ENCODE measurements around the gene LGALS16. TPM values are rescaled to one million over a fixed set of nuclear protein-coding genes. Genes with fewer than 3 reads are reported as not detected.

The LGALS16 gene
- total RNA-seq, 1 experiment from 2014 or later, result not detected

GRCh38 chr19:39613597-39613996 is 42.1 kb upstream of the LGALS16 start:
- intact Hi-C loops (cut with micrococcal nuclease; ENCODE audit: unreplicated experiment), result no loop called here
- H3F3A ChIP-seq (ENCODE audit: insufficient read depth, low read depth), result no peaks in the 10 kb centered on the region
- ChIA-PET POLR2A (ENCODE audit: unreplicated experiment) (no interaction called here), CTCF (no interaction called here)
- no peaks in the 10 kb centered on the region for H3K9me3 ChIP-seq (ENCODE audit: insufficient read depth, low read depth)
- H3K4me3 ChIP-seq, result no peak overlapping the region
- H4K20me1 ChIP-seq (ENCODE audit: insufficient read depth), result no peaks in the 10 kb centered on the region
- H3K4me1 ChIP-seq (replicated peaks; ENCODE audit: insufficient read depth), result no peaks in the 10 kb centered on the region
- BruUV-seq (replicated peaks), result no TSS peak
- H3K9me2 ChIP-seq (ENCODE audit: insufficient read depth), result no peaks in the 10 kb centered on the region
- DNase-seq, result no peak
- no peaks in the 10 kb centered on the region for H3K79me2 ChIP-seq (ENCODE audit: low read depth)
- peaks cover 15% of the 10 kb centered on the region for H3K27me3 ChIP-seq (ENCODE audit: insufficient read depth, low read depth)
- no peaks in the 10 kb centered on the region for H3K36me3 ChIP-seq (ENCODE audit: low read depth)
- H2AFZ ChIP-seq, result no peak overlapping the region
- no peak overlapping the region for H3K4me2 ChIP-seq
- no peak overlapping the region for H3K27ac ChIP-seq
- TF ChIP-seq CTCF (conservative IDR thresholded peaks at IDR 0.05) (no peak), EZH2 (IDR thresholded peaks at IDR 0.05; ENCODE audit: low read depth) (no peak)

- Histone ChIP-seq H3K4me3 (no peak overlapping the region), H2AFZ (no peak overlapping the region), H3K36me3 (ENCODE audit: low read depth) (no peaks in the 10 kb centered on the region), H3K4me1 (replicated peaks; ENCODE audit: insufficient read depth) (no peaks in the 10 kb centered on the region), H3K9me2 (ENCODE audit: insufficient read depth) (no peaks in the 10 kb centered on the region), H3K79me2 (ENCODE audit: low read depth) (no peaks in the 10 kb centered on the region), H3F3A (ENCODE audit: insufficient read depth, low read depth) (no peaks in the 10 kb centered on the region), H3K27ac (no peak overlapping the region), H3K27me3 (ENCODE audit: insufficient read depth, low read depth) (peaks cover 25% of the 10 kb centered on the region; the same call in 1 of the 2 replicates), H3K9me3 (ENCODE audit: insufficient read depth, low read depth) (no peaks in the 10 kb centered on the region), H4K20me1 (ENCODE audit: insufficient read depth) (no peaks in the 10 kb centered on the region), H3K4me2 (no peak overlapping the region)
- DNase-seq, result no peak
- ChIA-PET CTCF (interaction anchor here (0.6 kb wide), 1 partner anchor 12 kb away, joined by 3 read pairs; no protein-coding TSS in a partner anchor), POLR2A (ENCODE audit: unreplicated experiment) (no interaction called here)
- intact Hi-C loops (cut with micrococcal nuclease; ENCODE audit: unreplicated experiment), result no loop called here
- no peak for TF ChIP-seq EZH2 (IDR thresholded peaks at IDR 0.05; ENCODE audit: low read depth)
- TF ChIP-seq CTCF (conservative IDR thresholded peaks at IDR 0.05), result no peak
- no TSS peak for BruUV-seq (replicated peaks)
Measured at GRCh38 chr19:39617745-39618144, 38.0 kb upstream of the LGALS16 start.

DNA sequence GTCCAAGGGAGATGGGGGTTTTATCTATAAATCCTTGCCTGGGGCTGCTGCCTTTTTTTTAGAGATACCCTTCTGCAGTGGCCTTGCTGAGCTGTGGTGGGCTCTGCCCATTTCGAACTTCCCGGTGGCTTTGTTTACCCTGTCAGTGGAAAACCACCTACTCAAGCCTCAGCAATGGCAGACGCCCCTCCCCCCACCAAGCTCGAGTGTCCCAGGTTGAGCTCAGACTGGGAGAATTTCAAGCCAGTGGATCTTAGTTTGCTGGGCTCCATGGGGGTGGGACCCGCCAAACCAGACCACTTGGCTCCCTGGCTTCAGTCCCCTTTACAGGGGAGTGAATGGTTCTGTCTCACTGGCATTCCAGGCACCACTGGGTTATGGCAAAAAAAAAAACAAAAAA is 31.8 kb upstream of the LGALS16 start:
- POLR2A ChIA-PET (ENCODE audit: unreplicated experiment), result no interaction called here

More for the DNA sequence above, 31.8 kb upstream of the LGALS16 start:
- Histone ChIP-seq H3K4me1 (replicated peaks; ENCODE audit: insufficient read depth) (no peaks in the 10 kb centered on the region), H3K9me3 (ENCODE audit: insufficient read depth, low read depth) (no peaks in the 10 kb centered on the region), H4K20me1 (ENCODE audit: insufficient read depth) (no peaks in the 10 kb centered on the region), H3K79me2 (ENCODE audit: low read depth) (no peaks in the 10 kb centered on the region), H3F3A (ENCODE audit: insufficient read depth, low read depth) (no peaks in the 10 kb centered on the region), H3K36me3 (ENCODE audit: low read depth) (no peaks in the 10 kb centered on the region), H3K4me3 (no peak overlapping the region), H2AFZ (no peak overlapping the region), H3K4me2 (no peak overlapping the region), H3K27me3 (ENCODE audit: insufficient read depth, low read depth) (peaks cover 69% of the 10 kb centered on the region), H3K9me2 (ENCODE audit: insufficient read depth) (no peaks in the 10 kb centered on the region), H3K27ac (no peak overlapping the region)
- intact Hi-C loops (cut with micrococcal nuclease; ENCODE audit: unreplicated experiment), result no loop called here
- BruUV-seq (replicated peaks), result no TSS peak
- no peak for DNase-seq
- CTCF ChIA-PET, result no interaction called here
- TF ChIP-seq EZH2 (IDR thresholded peaks at IDR 0.05; ENCODE audit: low read depth) (no peak), CTCF (conservative IDR thresholded peaks at IDR 0.05) (no peak)

Measured in PC-9 (cell line).